Measurements from ENCODE around the gene SPATA46. TPM values are rescaled to one million over a fixed set of nuclear protein-coding genes. Genes with fewer than 3 reads are reported as not detected.
A peak's percentile ranks its signal among the peaks of the same experiment; 100 is the strongest.

Gene SPATA46
- total and polyA plus RNA-seq, 9 of the 15 experiments (the other 6 are each of a cell fraction or from before 2014, with no cell fraction given) = 0.04 to 0.11 TPM; not detected in 7

DNA sequence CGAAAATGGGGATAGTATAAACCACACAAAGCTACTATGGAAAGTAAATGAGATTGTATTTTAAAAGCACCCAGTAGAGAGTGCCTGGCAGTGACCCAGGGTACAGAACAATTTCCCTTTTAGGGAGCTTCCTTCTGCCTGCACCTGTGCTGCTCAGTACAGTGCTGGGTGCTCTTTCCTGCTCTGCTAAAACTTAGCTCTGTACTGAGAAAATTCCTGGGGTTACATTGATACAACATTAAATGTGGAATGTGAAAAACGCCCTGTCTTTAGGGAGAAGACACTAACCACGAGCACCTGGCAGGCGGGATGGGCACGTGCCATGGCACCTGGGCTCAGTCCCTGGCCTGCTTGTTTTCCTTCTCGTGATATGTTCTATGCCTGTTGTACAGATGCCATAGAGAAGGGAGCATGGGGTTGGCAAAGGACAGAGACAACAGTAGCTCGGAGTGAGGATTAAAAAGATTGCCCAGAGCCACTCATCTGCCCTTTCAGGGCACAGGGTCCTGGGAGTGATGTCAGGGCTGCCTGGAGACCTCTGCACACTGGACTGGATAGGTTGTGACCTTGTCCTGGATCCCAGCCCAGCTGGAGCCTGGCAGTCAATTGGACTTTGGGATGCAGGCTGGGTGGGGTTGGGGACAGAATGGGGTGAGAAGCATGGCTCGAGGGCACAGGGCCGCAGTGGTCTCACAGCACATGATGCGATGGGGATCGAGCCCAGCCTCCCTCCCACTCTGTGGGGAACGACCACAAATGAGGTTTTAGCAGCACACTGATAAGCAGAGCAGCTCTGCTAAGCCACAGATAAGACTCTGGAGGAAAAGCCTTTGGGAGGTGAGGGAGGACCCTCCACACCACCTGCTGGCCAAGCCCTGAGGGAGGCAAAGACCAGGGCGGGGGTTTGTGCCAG is 4.2 kb downstream of the SPATA46 start (continued):
- TF ChIP-seq, protein P1, sequence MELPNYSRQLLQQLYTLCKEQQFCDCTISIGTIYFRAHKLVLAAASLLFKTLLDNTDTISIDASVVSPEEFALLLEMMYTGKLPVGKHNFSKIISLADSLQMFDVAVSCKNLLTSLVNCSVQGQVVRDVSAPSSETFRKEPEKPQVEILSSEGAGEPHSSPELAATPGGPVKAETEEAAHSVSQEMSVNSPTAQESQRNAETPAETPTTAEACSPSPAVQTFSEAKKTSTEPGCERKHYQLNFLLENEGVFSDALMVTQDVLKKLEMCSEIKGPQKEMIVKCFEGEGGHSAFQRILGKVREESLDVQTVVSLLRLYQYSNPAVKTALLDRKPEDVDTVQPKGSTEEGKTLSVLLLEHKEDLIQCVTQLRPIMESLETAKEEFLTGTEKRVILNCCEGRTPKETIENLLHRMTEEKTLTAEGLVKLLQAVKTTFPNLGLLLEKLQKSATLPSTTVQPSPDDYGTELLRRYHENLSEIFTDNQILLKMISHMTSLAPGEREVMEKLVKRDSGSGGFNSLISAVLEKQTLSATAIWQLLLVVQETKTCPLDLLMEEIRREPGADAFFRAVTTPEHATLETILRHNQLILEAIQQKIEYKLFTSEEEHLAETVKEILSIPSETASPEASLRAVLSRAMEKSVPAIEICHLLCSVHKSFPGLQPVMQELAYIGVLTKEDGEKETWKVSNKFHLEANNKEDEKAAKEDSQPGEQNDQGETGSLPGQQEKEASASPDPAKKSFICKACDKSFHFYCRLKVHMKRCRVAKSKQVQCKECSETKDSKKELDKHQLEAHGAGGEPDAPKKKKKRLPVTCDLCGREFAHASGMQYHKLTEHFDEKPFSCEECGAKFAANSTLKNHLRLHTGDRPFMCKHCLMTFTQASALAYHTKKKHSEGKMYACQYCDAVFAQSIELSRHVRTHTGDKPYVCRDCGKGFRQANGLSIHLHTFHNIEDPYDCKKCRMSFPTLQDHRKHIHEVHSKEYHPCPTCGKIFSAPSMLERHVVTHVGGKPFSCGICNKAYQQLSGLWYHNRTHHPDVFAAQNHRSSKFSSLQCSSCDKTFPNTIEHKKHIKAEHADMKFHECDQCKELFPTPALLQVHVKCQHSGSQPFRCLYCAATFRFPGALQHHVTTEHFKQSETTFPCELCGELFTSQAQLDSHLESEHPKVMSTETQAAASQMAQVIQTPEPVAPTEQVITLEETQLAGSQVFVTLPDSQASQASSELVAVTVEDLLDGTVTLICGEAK (IDR thresholded peaks at IDR 0.05) = no peak
- TF ChIP-seq, protein P1 (CRISPR knock-in tag; IDR thresholded peaks at IDR 0.05) = no peak
- peak; percentile 80 to 87; a peak in 3 of 4 replicates for TF ChIP-seq TBL1XR1 (IDR thresholded peaks at IDR 0.05; ENCODE audit: low read length in 2 of 2)
- no peak for TF ChIP-seq KDM2B (CRISPR knock-in tag; IDR thresholded peaks at IDR 0.05)
- TF ChIP-seq ZNF12 (CRISPR knock-in tag; IDR thresholded peaks at IDR 0.05) = no peak
- TF ChIP-seq, protein P2, sequence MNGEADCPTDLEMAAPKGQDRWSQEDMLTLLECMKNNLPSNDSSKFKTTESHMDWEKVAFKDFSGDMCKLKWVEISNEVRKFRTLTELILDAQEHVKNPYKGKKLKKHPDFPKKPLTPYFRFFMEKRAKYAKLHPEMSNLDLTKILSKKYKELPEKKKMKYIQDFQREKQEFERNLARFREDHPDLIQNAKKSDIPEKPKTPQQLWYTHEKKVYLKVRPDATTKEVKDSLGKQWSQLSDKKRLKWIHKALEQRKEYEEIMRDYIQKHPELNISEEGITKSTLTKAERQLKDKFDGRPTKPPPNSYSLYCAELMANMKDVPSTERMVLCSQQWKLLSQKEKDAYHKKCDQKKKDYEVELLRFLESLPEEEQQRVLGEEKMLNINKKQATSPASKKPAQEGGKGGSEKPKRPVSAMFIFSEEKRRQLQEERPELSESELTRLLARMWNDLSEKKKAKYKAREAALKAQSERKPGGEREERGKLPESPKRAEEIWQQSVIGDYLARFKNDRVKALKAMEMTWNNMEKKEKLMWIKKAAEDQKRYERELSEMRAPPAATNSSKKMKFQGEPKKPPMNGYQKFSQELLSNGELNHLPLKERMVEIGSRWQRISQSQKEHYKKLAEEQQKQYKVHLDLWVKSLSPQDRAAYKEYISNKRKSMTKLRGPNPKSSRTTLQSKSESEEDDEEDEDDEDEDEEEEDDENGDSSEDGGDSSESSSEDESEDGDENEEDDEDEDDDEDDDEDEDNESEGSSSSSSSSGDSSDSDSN (IDR thresholded peaks at IDR 0.05; ENCODE audit: borderline replicate concordance in 1 of 2, low read depth in 2 of 2, low read length in 2 of 2) = no peak
- TF ChIP-seq, protein P3, sequence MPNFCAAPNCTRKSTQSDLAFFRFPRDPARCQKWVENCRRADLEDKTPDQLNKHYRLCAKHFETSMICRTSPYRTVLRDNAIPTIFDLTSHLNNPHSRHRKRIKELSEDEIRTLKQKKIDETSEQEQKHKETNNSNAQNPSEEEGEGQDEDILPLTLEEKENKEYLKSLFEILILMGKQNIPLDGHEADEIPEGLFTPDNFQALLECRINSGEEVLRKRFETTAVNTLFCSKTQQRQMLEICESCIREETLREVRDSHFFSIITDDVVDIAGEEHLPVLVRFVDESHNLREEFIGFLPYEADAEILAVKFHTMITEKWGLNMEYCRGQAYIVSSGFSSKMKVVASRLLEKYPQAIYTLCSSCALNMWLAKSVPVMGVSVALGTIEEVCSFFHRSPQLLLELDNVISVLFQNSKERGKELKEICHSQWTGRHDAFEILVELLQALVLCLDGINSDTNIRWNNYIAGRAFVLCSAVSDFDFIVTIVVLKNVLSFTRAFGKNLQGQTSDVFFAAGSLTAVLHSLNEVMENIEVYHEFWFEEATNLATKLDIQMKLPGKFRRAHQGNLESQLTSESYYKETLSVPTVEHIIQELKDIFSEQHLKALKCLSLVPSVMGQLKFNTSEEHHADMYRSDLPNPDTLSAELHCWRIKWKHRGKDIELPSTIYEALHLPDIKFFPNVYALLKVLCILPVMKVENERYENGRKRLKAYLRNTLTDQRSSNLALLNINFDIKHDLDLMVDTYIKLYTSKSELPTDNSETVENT (CRISPR knock-in tag; IDR thresholded peaks at IDR 0.05) = no peak
- TF ChIP-seq ZNF133 (CRISPR knock-in tag; IDR thresholded peaks at IDR 0.05) = no peak
- TF ChIP-seq EGR1 (conservative IDR thresholded peaks at IDR 0.05) = peak; percentile 70
- peak; percentile 57; the same call in 1 of the 2 replicates for TF ChIP-seq NBN (IDR thresholded peaks at IDR 0.05; ENCODE audit: low read depth)
- no peak for TF ChIP-seq GTF2A2 (tag; IDR thresholded peaks at IDR 0.05)
